MCF 10A (cell line): ENCODE data around the gene BDKRB2. TPM values are rescaled to one million over a fixed set of nuclear protein-coding genes. Genes with fewer than 3 reads are reported as not detected.

Source experiments
- BruUV-seq: library from RNA; stranded (reverse); fragments of 400-500 nt; replicated peaks from 2 replicates; lab custom pipeline; 2021; lab: Mats Ljungman, UMichigan
- CTCF ChIA-PET: fragments of 300-600 bp; sonication (Branson Sonifier 250); formaldehyde crosslinking; extraction: SDS; loops from one replicate; lab custom pipeline; 2021; ENCODE audit warnings: antibody characterized with exemption, inconsistent platforms; lab: Yijun Ruan, JAX
- POLR2A ChIA-PET: fragments of 300-600, 350-650 bp; sonication (Branson Sonifier 250); formaldehyde crosslinking; extraction: SDS; loops from one replicate; lab custom pipeline; 2020; ENCODE audit warnings: antibody characterized with exemption, inconsistent platforms; lab: Yijun Ruan, JAX
- DNase-seq: peaks from one replicate; pipeline ENCODE4 v3.0.0-alpha.2; 2018; ENCODE audit not compliant: unreplicated experiment
- H3K27ac Mint-ChIP-seq: one replicate; pipeline ENCODE4 v1.8.0; 2022; ENCODE audit warnings: mild to moderate bottlenecking, low read depth, mixed read lengths; ENCODE audit not compliant: unreplicated experiment
- H3K27me3 Mint-ChIP-seq: one replicate; pipeline ENCODE4 v1.8.0; 2022; ENCODE audit warnings: mixed read lengths; ENCODE audit not compliant: insufficient read depth, unreplicated experiment
- H3K36me3 Mint-ChIP-seq: one replicate; pipeline ENCODE4 v1.8.0; 2022; ENCODE audit warnings: mild to moderate bottlenecking, moderate library complexity, mixed read lengths; ENCODE audit not compliant: insufficient read depth, unreplicated experiment
- H3K4me1 Mint-ChIP-seq: one replicate; pipeline ENCODE4 v1.8.0; 2022; ENCODE audit warnings: mixed read lengths; ENCODE audit not compliant: insufficient read depth, unreplicated experiment
- H3K4me3 Mint-ChIP-seq: one replicate; pipeline ENCODE4 v1.8.0; 2022; ENCODE audit warnings: mild to moderate bottlenecking, moderate library complexity, mixed read lengths; ENCODE audit not compliant: unreplicated experiment
- H3K9me3 Mint-ChIP-seq: one replicate; pipeline ENCODE4 v1.8.0; 2022; ENCODE audit warnings: mixed read lengths; ENCODE audit not compliant: unreplicated experiment
- intact Hi-C: fragments of 100-400 bp; cut with micrococcal nuclease; formaldehyde crosslinking; loops from 2 replicates; pipeline ENCODE4 v1.14.1; 2022
- total RNA-seq: library from RNA; stranded (reverse); gene quantifications from 2 replicates; pipeline ENCODE4 v1.2.3, GENCODE V29; 2022
- TF ChIP-seq, protein P1 (sequence below): fragments of 200-600 bp; IDR thresholded peaks from one replicate; pipeline ENCODE4 v1.8.0; 2022; ENCODE audit warnings: antibody characterized with exemption, mild to moderate bottlenecking; ENCODE audit not compliant: unreplicated experiment

The BDKRB2 gene
- total RNA-seq, 1 experiment from 2014 or later = 2.8 TPM

DNA sequence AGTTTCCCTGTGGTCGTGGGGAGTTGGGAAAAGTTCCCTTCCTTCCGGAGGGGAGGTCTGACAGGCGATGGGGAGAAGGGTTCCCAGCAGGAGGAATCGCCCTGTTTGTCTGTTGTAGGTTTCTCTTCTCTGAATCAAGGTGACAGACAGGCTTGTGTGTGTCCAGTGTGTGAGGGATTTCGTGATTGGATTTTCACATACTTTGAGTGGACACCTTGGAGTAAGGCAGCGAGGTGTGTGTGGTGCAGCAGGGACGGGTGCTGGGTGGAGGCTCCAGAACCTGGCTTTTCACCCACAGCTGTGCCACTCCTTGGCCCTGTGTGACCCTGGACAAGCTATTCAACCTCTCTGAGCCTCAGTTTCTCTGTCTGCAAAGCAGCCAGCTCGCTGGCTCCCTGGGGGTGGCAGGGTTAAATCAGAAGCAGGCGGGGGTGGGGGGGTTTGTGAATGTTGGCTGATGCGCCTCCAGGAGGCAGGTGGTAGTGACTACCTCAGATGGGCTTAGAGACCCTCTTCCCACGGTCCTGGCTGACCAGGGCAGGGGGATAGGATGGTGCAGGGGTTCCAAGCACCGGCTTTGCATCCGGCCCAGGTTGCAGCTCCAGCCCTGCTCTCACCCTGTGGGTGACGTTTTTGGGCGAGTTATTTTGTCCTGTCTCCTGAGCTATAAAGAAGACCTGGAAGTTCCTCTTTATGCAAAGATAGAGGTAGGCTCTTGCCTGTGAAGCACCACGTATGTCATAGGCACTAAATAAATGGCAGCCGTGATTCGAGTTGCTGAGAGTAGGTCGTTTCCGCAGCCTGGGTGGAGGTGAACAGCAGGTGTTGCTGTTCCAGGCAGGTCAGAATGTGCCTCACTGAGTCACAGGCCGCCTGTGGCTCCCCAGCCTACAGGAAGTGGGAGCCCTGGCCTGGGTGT lies 679 bp downstream of the BDKRB2 start:
- H3K27ac Mint-ChIP-seq = peak overlapping the region; percentile 23
- BruUV-seq = TSS peak; percentile 20

GRCh38 chr14:96205978-96206360 lies 1.3 kb downstream of the BDKRB2 start:
- no peak overlapping the region for H3K27ac Mint-ChIP-seq

More for the DNA sequence above, 679 bp downstream of the BDKRB2 start:
- CTCF ChIA-PET = interaction anchor here (0.6 to 1.6 kb wide), 6 partner anchors 55 to 656 kb away, joined by 3 to 5 read pairs (median 3); no protein-coding TSS in a partner anchor
- Mint-ChIP-seq H3K4me3 (peak overlapping the region; percentile 74), H3K27me3 (no peaks in the 10 kb centered on the region), H3K4me1 (peaks cover 48% of the 10 kb centered on the region), H3K9me3 (no peaks in the 10 kb centered on the region), H3K36me3 (no peaks in the 10 kb centered on the region)
- POLR2A ChIA-PET = interaction anchor here (0.7 to 4.4 kb wide), 9 partner anchors 11 to 670 kb away, joined by 3 to 25 read pairs (median 3); partner anchors contain the start of genes BDKRB1 and GLRX5
- intact Hi-C loops = loop anchor here (2.0 to 10.0 kb wide), 3 partner anchors 63 to 101 kb away; no protein-coding TSS in a partner anchor
- DNase-seq = peak; percentile 56
- TF ChIP-seq, protein P1, sequence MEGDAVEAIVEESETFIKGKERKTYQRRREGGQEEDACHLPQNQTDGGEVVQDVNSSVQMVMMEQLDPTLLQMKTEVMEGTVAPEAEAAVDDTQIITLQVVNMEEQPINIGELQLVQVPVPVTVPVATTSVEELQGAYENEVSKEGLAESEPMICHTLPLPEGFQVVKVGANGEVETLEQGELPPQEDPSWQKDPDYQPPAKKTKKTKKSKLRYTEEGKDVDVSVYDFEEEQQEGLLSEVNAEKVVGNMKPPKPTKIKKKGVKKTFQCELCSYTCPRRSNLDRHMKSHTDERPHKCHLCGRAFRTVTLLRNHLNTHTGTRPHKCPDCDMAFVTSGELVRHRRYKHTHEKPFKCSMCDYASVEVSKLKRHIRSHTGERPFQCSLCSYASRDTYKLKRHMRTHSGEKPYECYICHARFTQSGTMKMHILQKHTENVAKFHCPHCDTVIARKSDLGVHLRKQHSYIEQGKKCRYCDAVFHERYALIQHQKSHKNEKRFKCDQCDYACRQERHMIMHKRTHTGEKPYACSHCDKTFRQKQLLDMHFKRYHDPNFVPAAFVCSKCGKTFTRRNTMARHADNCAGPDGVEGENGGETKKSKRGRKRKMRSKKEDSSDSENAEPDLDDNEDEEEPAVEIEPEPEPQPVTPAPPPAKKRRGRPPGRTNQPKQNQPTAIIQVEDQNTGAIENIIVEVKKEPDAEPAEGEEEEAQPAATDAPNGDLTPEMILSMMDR = no peak

GRCh38 chr14:96206461-96206860 lies 1.8 kb downstream of the BDKRB2 start:
- POLR2A ChIA-PET = interaction anchor here (0.7 to 4.4 kb wide), 3 partner anchors 10 to 672 kb away, joined by 3 to 25 read pairs (median 4); partner anchors contain the start of gene GLRX5
- CTCF ChIA-PET = interaction anchor here (0.6 to 1.0 kb wide), 2 partner anchors 36 to 57 kb away, joined by 3 to 4 read pairs; no protein-coding TSS in a partner anchor
- intact Hi-C loops = loop anchor here (10.0 kb wide), 1 partner anchor 72 kb away; no protein-coding TSS in a partner anchor
- H3K9me3 Mint-ChIP-seq = no peaks in the 10 kb centered on the region
- DNase-seq = peak; percentile 40
- peak overlapping the region; percentile 74 for H3K4me3 Mint-ChIP-seq
- TF ChIP-seq, protein P1 = no peak
- no peaks in the 10 kb centered on the region for H3K27me3 Mint-ChIP-seq
- BruUV-seq = no TSS peak
- H3K4me1 Mint-ChIP-seq = peaks cover 48% of the 10 kb centered on the region
- no peak overlapping the region for H3K27ac Mint-ChIP-seq
- H3K36me3 Mint-ChIP-seq = no peaks in the 10 kb centered on the region

More at GRCh38 chr14:96205978-96206360, 1.3 kb downstream of the BDKRB2 start:
- intact Hi-C loops = loop anchor here (2.0 to 10.0 kb wide), 3 partner anchors 63 to 101 kb away; no protein-coding TSS in a partner anchor
- TF ChIP-seq, protein P1 = no peak
- no peaks in the 10 kb centered on the region for H3K9me3 Mint-ChIP-seq
- BruUV-seq = no TSS peak
- peaks cover 48% of the 10 kb centered on the region for H3K4me1 Mint-ChIP-seq
- CTCF ChIA-PET = interaction anchor here (0.6 to 1.0 kb wide), 2 partner anchors 57 to 129 kb away, joined by 3 read pairs; no protein-coding TSS in a partner anchor
- DNase-seq = no peak
- no peaks in the 10 kb centered on the region for H3K36me3 Mint-ChIP-seq
- peak overlapping the region; percentile 74 for H3K4me3 Mint-ChIP-seq
- POLR2A ChIA-PET = interaction anchor here (0.7 to 4.4 kb wide), 7 partner anchors 10 to 671 kb away, joined by 3 to 25 read pairs (median 4); partner anchors contain the start of genes BDKRB1 and GLRX5
- no peaks in the 10 kb centered on the region for H3K27me3 Mint-ChIP-seq
